Fibroblast of mammary gland (primary cell): Measurements from ENCODE around the gene PTPRN2.
"Not testable (repeated sequence)": the region's sequence is repeated elsewhere in the genome, so short reads cannot be mapped to it uniquely, and the experiment has no call there.

Source experiments
- DNase-seq: peaks from one replicate; pipeline ENCODE4 v3.0.0-alpha.2; 2010; ENCODE audit warnings: low read depth
- H3K4me3 ChIP-seq: 2 replicates; pipeline ENCODE4 v1.5.1; 2011; ENCODE audit warnings: low read depth, mild to moderate bottlenecking, low read length, moderate library complexity; ENCODE audit not compliant: control insufficient read depth
- TF ChIP-seq, protein P1 (sequence below): conservative IDR thresholded peaks from 2 replicates; pipeline ENCODE4 v1.5.1; 2011; ENCODE audit warnings: low read depth, low read length, inconsistent platforms; ENCODE audit not compliant: control insufficient read depth, insufficient read depth

PTPRN2 gene

DNA sequence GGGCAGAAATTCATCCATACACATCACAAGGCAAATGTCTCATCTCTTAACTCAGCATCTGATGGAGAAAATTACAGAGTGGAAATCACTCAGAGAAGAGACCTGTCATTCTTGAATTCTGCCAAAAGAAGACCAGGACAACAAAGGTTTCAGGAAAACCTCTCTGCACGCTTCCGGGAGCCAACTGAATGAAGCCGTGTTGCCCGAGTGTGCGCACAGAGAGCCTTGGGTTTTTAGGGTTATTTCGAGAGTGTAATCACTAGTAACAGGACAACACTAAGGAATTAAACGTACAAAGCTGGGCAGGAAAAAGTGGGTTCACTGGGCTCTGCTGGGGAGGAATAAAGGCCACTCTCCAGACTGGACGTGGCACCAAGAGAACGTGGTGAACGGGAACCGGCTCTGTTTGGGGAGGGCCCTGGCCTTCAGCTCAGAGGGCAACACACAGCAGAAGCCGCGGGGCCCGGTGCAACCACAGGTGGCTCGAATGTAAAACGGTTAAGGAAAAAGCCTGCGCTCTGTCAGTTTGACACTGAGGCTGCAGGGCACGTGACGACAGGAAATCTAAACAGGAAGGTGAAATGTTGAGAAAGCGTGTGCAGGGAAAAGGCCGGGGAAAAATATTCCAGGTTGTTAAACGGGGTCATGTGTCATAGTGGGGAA, 919.3 kb downstream of the PTPRN2 start:
- TF ChIP-seq, protein P1, sequence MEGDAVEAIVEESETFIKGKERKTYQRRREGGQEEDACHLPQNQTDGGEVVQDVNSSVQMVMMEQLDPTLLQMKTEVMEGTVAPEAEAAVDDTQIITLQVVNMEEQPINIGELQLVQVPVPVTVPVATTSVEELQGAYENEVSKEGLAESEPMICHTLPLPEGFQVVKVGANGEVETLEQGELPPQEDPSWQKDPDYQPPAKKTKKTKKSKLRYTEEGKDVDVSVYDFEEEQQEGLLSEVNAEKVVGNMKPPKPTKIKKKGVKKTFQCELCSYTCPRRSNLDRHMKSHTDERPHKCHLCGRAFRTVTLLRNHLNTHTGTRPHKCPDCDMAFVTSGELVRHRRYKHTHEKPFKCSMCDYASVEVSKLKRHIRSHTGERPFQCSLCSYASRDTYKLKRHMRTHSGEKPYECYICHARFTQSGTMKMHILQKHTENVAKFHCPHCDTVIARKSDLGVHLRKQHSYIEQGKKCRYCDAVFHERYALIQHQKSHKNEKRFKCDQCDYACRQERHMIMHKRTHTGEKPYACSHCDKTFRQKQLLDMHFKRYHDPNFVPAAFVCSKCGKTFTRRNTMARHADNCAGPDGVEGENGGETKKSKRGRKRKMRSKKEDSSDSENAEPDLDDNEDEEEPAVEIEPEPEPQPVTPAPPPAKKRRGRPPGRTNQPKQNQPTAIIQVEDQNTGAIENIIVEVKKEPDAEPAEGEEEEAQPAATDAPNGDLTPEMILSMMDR = no peak
- no peak for DNase-seq
- H3K4me3 ChIP-seq = no peak overlapping the region

DNA sequence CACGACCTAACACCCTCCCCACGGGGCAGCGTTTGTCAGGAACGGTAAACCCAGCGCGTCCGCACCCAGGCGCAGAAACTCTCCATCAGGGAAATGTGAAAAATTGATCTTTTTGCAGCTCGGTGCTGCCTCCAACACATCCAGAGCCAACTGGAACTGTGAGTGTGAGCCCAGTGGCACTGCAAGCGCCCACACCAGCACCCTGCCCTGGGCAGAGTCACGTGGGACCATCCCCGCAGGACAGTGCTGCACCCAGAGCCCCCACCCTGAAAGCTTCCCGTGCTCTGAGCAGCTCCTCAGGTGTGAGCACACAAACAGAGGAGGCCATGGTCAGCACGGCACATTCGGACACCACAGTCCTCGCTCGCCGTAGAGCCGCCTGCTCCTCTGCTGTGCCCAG, 919.9 kb downstream of the PTPRN2 start:
- TF ChIP-seq, protein P1 = no peak
- DNase-seq = no peak

DNA sequence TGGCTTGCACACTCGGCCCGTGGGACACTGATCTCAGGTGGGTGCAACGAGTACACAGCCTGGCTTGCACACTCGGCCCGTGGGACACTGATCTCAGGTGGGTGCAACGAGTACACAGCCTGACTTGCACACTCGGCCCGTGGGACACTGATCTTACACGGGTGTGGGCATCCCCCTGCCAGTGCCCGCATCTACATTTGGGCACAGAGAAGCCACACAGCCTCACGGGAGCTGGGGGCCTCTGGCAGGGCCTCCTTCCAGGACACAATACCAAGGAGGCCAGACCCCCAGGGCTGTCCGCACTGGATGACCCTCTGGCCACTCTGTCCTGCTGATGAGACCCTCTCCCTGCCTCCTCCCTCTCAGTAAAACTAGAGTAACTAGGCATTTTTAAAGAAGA, 920.4 kb downstream of the PTPRN2 start:
- no peak overlapping the region for H3K4me3 ChIP-seq
- no peak for DNase-seq
- TF ChIP-seq, protein P1 = no peak

More for the DNA sequence above, 919.9 kb downstream of the PTPRN2 start:
- H3K4me3 ChIP-seq = no peak overlapping the region

DNA sequence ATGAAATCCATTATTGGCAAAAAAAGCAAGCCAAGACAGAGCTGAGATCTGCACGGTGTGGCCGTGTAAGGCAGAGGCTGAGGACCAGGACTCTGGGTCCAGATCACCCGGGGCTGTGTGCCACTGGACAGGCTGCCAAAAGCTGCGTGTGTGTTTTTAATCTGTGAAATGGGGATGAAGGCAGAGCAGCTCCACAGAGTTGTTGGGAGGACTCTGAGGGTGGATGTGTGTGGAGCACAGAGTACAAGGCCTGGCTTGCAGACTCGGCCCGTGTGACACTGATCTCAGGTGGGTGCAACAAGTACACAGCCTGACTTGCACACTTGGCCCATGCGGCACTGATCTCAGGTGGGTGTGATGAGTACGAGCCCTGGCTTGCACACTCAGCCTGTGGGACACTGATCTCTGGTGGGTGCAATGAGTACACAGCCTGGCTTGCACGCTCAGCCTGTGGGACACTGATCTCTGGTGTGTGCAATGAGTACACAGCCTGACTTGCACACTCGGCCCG, 921.0 kb downstream of the PTPRN2 start:
- TF ChIP-seq, protein P1 = no peak
- no peak for DNase-seq

DNA sequence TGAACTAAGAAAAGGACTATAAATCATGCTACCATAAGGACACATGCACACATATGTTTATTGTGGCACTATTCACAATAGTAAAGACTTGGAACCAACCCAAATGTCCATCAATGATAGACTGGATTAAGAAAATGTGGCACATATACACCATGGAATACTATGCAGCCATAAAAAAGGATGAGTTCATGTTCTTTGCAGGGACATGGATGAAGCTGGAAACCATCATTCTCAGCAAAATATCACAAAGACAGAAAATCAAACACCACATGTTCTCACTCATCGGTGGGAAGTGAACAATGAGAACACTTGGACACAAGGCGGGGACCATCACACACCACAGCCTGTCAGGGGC, 922.0 kb downstream of the PTPRN2 start:
- DNase-seq, H3K4me3 ChIP-seq: not testable (repeated sequence)

More for the DNA sequence above, 921.0 kb downstream of the PTPRN2 start:
- H3K4me3 ChIP-seq = no peak overlapping the region

DNA sequence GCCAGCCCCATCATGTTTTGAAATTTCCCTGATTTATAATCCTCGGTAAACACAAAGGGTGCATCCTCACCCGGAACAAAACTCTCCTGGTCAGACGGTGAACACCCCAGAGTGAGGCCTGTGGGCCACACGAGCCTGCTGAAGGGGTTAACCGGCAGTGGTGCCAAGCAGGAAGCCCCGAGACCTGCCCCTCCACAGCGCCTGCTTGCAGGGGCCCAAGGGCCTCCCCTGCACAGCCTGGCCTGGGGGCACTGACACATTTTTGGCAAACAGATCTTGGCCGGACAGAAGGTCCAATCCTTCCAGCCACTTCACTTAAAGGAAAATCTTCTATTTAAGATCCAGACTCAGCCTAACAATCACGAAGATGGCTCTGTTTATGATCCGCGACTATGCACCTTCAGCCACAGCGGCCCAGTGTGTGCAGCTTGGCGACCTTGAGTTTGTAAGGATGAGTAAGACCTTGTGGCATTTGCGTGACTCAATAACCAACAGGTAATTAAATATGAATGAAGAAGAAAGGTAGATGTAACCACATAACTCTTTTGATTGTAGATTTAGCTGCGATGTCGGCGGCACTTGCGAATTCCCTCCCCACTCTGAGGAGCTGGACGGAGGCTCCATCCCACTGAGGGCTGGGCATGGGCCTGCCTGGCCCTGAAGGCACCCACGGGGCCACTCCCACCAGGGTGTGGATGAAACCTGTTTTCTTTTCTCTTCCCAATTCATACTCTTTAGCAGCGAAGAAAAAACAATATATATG, 922.6 kb downstream of the PTPRN2 start:
- TF ChIP-seq, protein P1 = no peak
- no peak overlapping the region for H3K4me3 ChIP-seq
- no peak for DNase-seq

DNA sequence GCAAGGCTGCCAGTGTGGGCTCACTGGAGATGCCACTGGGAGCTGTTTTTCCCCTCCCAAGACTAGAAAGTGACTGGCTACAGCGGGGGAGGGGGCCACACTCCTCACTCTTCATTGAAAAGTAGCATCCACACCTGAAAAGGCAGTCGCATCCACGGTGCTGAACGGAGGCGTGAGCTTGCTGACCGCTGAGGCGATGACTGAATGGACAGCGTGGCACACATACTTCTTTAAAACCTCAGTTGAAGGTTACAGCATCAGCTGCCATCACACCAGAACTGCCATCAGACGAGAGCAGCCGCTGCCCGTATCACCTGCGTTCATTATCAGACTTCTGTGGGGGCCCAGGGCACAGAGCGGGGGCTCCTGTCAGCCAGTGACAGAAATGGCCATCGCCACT, 923.6 kb downstream of the PTPRN2 start:
- no peak overlapping the region for H3K4me3 ChIP-seq
- DNase-seq = no peak
- TF ChIP-seq, protein P1 = no peak
